ENCODE measurements around the gene LSM10. TPM values are rescaled to one million over a fixed set of nuclear protein-coding genes. Genes with fewer than 3 reads are reported as not detected.

Gene LSM10
- total RNA-seq, 4 donors from 2014 or later, result 19.1 to 52.7 (median 49.0) TPM

- no peaks in the 10 kb centered on the region for H3K9me3 ChIP-seq
- no peak for TF ChIP-seq POLR2A (IDR thresholded peaks at IDR 0.05)
- no peak for TF ChIP-seq CTCF (IDR thresholded peaks at IDR 0.05)
- WGBS, 2 donors, result 7 to 8% methylated on average over 5 of the region's 5 CpGs
- peaks cover 4 to 7% of the 10 kb centered on the region in 2 donors for H3K36me3 ChIP-seq
- intact Hi-C loops (cut with DNase I), result no loop called here
- H3K27ac ChIP-seq, result peak overlapping the region; percentile 55 to 93 (median 89)
- DNase-seq, result no peak
- H3K4me1 ChIP-seq, result peaks cover 7 to 20% of the 10 kb centered on the region in 2 donors
- H3K27me3 ChIP-seq, result no peaks in the 10 kb centered on the region
- H3K4me3 ChIP-seq (replicated peaks in 1 of 3), result peak overlapping the region; percentile 37 to 87 (median 76)
Observed at GRCh38 chr1:36397083-36397377, 678 bp downstream of the LSM10 start.

DNA sequence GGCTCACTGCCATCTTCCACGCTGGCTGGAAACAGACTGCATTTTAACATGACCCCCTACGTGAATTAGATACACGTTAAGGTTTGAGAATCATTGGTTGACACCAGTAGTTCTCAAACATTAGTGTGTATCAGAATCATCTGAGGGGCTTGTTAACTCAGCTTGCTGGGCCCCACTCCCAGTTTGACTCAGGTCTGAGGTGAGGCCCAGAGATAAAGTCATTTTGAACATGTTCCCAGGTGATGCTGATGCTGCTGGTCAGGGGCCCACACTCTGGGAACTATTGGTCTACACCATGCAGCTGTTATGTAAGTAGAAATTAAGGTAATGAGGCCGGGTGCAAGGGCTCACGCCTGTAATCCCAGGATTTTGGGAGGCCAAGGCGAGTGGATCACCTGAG is 1.3 kb downstream of the LSM10 start:
- Histone ChIP-seq H3K36me3 (peaks cover 8 to 9% of the 10 kb centered on the region in 2 donors), H3K27ac (peak overlapping the region in 1 of 3 donors; percentile 89), H3K4me3 (replicated peaks in 1 of 3) (no peak overlapping the region), H3K9me3 (no peaks in the 10 kb centered on the region), H3K4me1 (peaks cover 7 to 20% of the 10 kb centered on the region in 2 donors), H3K27me3 (no peaks in the 10 kb centered on the region)
- TF ChIP-seq CTCF (IDR thresholded peaks at IDR 0.05) (no peak), POLR2A (IDR thresholded peaks at IDR 0.05) (no peak)
- intact Hi-C loops (cut with DNase I), result no loop called here
- no peak for DNase-seq
- whole genome bisulfite sequencing, 2 donors, result 84 to 90% methylated on average over 6 of the region's 6 CpGs

DNA sequence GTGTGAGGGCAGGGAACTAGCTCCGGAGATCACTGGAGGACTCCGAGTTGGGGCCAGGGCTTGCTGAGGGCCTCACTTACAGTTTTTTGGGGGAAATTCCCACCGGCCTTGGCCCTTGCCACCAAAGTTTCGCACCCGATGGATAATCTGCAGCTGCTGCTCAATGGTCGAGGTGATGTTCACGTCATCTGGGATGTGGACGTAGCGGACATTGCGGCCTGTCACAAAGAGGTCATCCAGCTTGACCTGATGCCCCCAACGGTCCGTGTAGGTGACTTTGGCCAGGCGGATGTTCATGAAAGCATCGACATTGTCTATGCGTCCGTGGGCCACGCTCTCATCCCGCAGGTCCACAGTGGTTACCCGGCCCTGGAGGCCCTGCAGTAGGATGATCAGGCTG is 4.0 kb downstream of the LSM10 start:
- peaks cover 18 to 20% of the 10 kb centered on the region in 2 donors for H3K36me3 ChIP-seq
- no peaks in the 10 kb centered on the region for H3K9me3 ChIP-seq
- no peak for DNase-seq
- peaks cover 7 to 20% of the 10 kb centered on the region in 2 donors for H3K4me1 ChIP-seq
- WGBS, 2 donors, result 94 to 96% methylated on average over 9 to 18 of the region's 19 CpGs
- H3K27ac ChIP-seq, result peak overlapping the region in 2 of 3 donors; percentile 41 to 43
- intact Hi-C loops (cut with DNase I), result no loop called here
- no peaks in the 10 kb centered on the region for H3K27me3 ChIP-seq
- TF ChIP-seq POLR2A (IDR thresholded peaks at IDR 0.05) (no peak), CTCF (IDR thresholded peaks at IDR 0.05) (no peak)
- no peak overlapping the region for H3K4me3 ChIP-seq (replicated peaks in 1 of 3)

- WGBS, 2 donors, result 69 to 82% methylated on average over 4 of the region's 4 CpGs
- intact Hi-C loops (cut with DNase I), result no loop called here
Observed at GRCh38 chr1:36392836-36393235, 4.9 kb downstream of the LSM10 start.

GRCh38 chr1:36391271-36391670 is 6.4 kb downstream of the LSM10 start:
- no peak overlapping the region for H3K4me3 ChIP-seq (replicated peaks in 1 of 3)
- no peak for DNase-seq
- no peaks in the 10 kb centered on the region for H3K9me3 ChIP-seq
- peaks cover 9 to 24% of the 10 kb centered on the region in 2 donors for H3K4me1 ChIP-seq
- H3K27me3 ChIP-seq, result no peaks in the 10 kb centered on the region
- TF ChIP-seq POLR2A (IDR thresholded peaks at IDR 0.05) (no peak), CTCF (IDR thresholded peaks at IDR 0.05) (no peak)
- no peak overlapping the region for H3K27ac ChIP-seq
- intact Hi-C loops (cut with DNase I), result no loop called here
- peaks cover 18 to 20% of the 10 kb centered on the region in 2 donors for H3K36me3 ChIP-seq
- 94 to 100% methylated on average over 8 of the region's 8 CpGs for WGBS, 2 donors

More at GRCh38 chr1:36392836-36393235, 4.9 kb downstream of the LSM10 start:
- H3K4me1 ChIP-seq, result peaks cover 7 to 18% of the 10 kb centered on the region in 2 donors
- no peaks in the 10 kb centered on the region for H3K27me3 ChIP-seq
- H3K4me3 ChIP-seq (replicated peaks in 1 of 3), result no peak overlapping the region
- H3K9me3 ChIP-seq, result no peaks in the 10 kb centered on the region
- H3K27ac ChIP-seq, result peak overlapping the region; percentile 41 to 54 (median 43)
- DNase-seq, result peak; percentile 52 to 54
- TF ChIP-seq CTCF (IDR thresholded peaks at IDR 0.05), result no peak
- TF ChIP-seq POLR2A (IDR thresholded peaks at IDR 0.05), result no peak
- H3K36me3 ChIP-seq, result peaks cover 18 to 20% of the 10 kb centered on the region in 2 donors
